ENCODE measurements around the gene TMEM139. TPM values are rescaled to one million over a fixed set of nuclear protein-coding genes. Genes with fewer than 3 reads are reported as not detected.

TMEM139 gene
- polyA plus RNA-seq, 4 donors = 32.5 to 127 (median 66.5) TPM

DNA sequence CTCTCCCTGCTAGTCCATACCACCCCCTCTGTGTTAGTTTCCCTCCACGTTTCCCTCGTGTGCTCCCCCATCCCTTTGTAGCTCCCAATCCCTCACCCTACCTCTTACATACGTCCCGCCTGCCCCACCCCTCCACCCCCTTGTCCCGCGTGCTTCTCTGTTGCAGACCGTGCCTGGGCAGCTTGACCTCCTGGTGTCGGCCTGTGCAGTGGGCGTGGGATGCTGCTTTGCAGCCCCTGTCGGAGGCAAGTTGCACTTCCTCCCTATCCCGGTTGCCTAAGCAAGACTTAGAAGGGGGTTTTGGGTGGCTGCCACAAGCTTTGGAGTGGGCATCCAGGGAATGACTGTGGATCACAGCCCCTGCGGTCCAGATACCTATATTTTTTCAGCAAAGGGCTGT, 38.9 kb downstream of the TMEM139 start:
- no peak for FAIRE-seq
- WGBS, 3 donors = 74 to 83% (median 80%) methylated on average over 12 of the region's 12 CpGs
- peaks cover 0 to 12% (median 0%) of the 10 kb centered on the region in 3 donors for H3K4me1 ChIP-seq (ENCODE audit: control insufficient read depth in 3 of 3, insufficient read depth in 2 of 3, low read depth in 1 of 3, low read length in 2 of 3)
- DNase-seq = no peak
- H3K27me3 ChIP-seq (ENCODE audit: control insufficient read depth in 3 of 3, insufficient read depth in 3 of 3, low read length in 3 of 3) = no peaks in the 10 kb centered on the region
- no peaks in the 10 kb centered on the region for H3K9me3 ChIP-seq (ENCODE audit: control insufficient read depth in 2 of 2, insufficient read depth in 1 of 2, low read depth in 1 of 2, low read length in 1 of 2)
- no peak overlapping the region for H3K27ac ChIP-seq (ENCODE audit: low read depth in 1 of 3, low read length in 2 of 3)
- no peak overlapping the region for H3K4me3 ChIP-seq (ENCODE audit: low read depth in 1 of 3, low read length in 3 of 3)
- no peaks in the 10 kb centered on the region for H3K36me3 ChIP-seq (ENCODE audit: control insufficient read depth in 3 of 3, insufficient read depth in 2 of 3, low read depth in 1 of 3, low read length in 3 of 3)

DNA sequence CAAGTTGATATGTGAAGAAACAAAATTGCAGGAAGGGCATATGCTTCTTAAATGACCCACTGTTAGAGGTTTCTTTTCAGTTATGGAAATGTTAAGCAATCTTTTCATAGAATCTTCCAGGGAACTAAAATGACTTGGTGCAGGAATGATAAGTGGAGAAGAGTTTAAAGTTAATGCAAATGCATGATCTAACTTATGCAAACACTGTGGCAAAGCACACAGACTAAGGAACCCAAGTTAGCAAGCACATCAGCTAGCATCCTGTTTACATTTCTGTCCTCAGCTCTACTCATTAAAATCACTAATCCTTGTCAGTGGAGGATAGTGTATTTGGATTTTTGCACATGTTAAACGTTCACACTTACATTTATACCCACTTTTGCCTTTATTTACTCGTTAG, 40.5 kb downstream of the TMEM139 start:
- no peak overlapping the region for H3K27ac ChIP-seq (ENCODE audit: low read depth in 1 of 3, low read length in 2 of 3)
- no peaks in the 10 kb centered on the region for H3K36me3 ChIP-seq (ENCODE audit: control insufficient read depth in 3 of 3, insufficient read depth in 2 of 3, low read depth in 1 of 3, low read length in 3 of 3)
- FAIRE-seq (no peak), DNase-seq (no peak)
- peaks cover 0 to 11% (median 0%) of the 10 kb centered on the region in 3 donors for H3K4me1 ChIP-seq (ENCODE audit: control insufficient read depth in 3 of 3, insufficient read depth in 2 of 3, low read depth in 1 of 3, low read length in 2 of 3)
- no peaks in the 10 kb centered on the region for H3K9me3 ChIP-seq (ENCODE audit: control insufficient read depth in 2 of 2, insufficient read depth in 1 of 2, low read depth in 1 of 2, low read length in 1 of 2)
- H3K4me3 ChIP-seq (ENCODE audit: low read depth in 1 of 3, low read length in 3 of 3) = no peak overlapping the region
- no peaks in the 10 kb centered on the region for H3K27me3 ChIP-seq (ENCODE audit: control insufficient read depth in 3 of 3, insufficient read depth in 3 of 3, low read length in 3 of 3)
- WGBS, 3 donors = 58 to 89% (median 77%) methylated on average over 2 of the region's 2 CpGs

DNA sequence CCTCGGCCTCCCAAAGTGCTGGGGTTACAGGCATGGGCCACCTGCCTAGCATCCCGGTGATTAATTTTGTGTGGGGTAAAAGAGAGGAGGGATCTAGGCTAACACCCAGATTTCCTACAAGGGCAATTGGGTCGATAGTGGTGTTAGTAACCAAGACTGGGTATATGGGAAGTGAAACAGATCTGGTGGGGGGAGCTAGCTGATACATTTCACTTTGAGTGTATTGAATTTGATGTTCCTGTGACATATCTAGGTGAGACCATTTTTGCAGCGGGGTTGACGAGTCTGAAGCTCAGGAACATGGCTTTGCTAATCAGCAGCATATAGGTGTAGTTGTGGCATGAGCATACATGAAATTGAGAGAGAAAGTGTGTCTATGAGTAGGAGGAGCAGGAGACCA, 43.1 kb downstream of the TMEM139 start:
- FAIRE-seq = no peak
- WGBS, 3 donors = 81 to 88% (median 88%) methylated on average over 5 of the region's 5 CpGs

DNA sequence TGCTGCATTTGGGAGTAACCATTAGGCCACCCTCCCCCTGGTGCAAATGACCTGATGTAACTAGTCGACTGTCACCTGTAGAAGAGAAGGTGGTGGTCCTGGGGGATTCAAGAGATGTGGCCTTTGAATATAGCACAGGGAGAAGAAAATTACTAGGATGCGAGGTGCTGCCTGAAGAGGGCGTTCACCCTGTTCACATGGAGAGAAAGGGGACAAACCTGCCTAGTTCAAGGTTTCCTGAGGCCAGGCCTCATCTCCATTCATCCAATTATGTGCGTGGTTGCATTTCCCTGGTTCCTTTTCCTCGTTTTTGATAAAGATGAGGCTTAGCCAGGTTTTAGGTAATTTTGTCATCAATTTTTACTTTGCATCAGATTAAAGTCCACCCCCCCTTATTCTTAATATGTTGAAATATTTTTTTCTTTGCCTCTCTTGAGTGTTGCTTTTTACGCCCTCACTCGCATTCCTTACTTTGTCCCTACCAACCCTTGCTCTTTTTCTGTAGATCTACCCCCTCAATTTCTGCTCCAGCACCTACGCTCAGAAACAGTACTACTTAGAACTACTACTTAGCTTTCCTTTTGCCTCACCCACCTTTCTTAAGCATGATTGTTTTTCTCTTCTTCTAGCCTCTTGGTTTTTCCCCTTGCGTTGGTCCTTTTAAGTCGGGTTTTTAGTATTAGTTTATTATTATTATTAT, 44.9 kb downstream of the TMEM139 start:
- Histone ChIP-seq H3K36me3 (ENCODE audit: control insufficient read depth in 3 of 3, insufficient read depth in 2 of 3, low read depth in 1 of 3, low read length in 3 of 3) (no peaks in the 10 kb centered on the region), H3K27me3 (ENCODE audit: control insufficient read depth in 3 of 3, insufficient read depth in 3 of 3, low read length in 3 of 3) (peaks cover 0 to 2% (median 0%) of the 10 kb centered on the region in 3 donors), H3K4me3 (ENCODE audit: low read depth in 1 of 3, low read length in 3 of 3) (no peak overlapping the region), H3K9me3 (ENCODE audit: control insufficient read depth in 2 of 2, insufficient read depth in 1 of 2, low read depth in 1 of 2, low read length in 1 of 2) (no peaks in the 10 kb centered on the region), H3K4me1 (ENCODE audit: control insufficient read depth in 3 of 3, insufficient read depth in 2 of 3, low read depth in 1 of 3, low read length in 2 of 3) (no peaks in the 10 kb centered on the region), H3K27ac (ENCODE audit: low read depth in 1 of 3, low read length in 2 of 3) (no peak overlapping the region)
- WGBS, 3 donors = 91 to 94% (median 92%) methylated on average over 10 of the region's 10 CpGs
- FAIRE-seq (no peak), DNase-seq (no peak)

More for the DNA sequence above, 43.1 kb downstream of the TMEM139 start:
- H3K36me3 ChIP-seq (ENCODE audit: control insufficient read depth in 3 of 3, insufficient read depth in 2 of 3, low read depth in 1 of 3, low read length in 3 of 3) = no peaks in the 10 kb centered on the region
- H3K4me3 ChIP-seq (ENCODE audit: low read depth in 1 of 3, low read length in 3 of 3) = no peak overlapping the region
- H3K27ac ChIP-seq (ENCODE audit: low read depth in 1 of 3, low read length in 2 of 3) = no peak overlapping the region
- no peaks in the 10 kb centered on the region for H3K9me3 ChIP-seq (ENCODE audit: control insufficient read depth in 2 of 2, insufficient read depth in 1 of 2, low read depth in 1 of 2, low read length in 1 of 2)
- no peak for DNase-seq
- H3K4me1 ChIP-seq (ENCODE audit: control insufficient read depth in 3 of 3, insufficient read depth in 2 of 3, low read depth in 1 of 3, low read length in 2 of 3) = peaks cover 0 to 7% (median 0%) of the 10 kb centered on the region in 3 donors
- H3K27me3 ChIP-seq (ENCODE audit: control insufficient read depth in 3 of 3, insufficient read depth in 3 of 3, low read length in 3 of 3) = peaks cover 0 to 2% (median 0%) of the 10 kb centered on the region in 3 donors

DNA sequence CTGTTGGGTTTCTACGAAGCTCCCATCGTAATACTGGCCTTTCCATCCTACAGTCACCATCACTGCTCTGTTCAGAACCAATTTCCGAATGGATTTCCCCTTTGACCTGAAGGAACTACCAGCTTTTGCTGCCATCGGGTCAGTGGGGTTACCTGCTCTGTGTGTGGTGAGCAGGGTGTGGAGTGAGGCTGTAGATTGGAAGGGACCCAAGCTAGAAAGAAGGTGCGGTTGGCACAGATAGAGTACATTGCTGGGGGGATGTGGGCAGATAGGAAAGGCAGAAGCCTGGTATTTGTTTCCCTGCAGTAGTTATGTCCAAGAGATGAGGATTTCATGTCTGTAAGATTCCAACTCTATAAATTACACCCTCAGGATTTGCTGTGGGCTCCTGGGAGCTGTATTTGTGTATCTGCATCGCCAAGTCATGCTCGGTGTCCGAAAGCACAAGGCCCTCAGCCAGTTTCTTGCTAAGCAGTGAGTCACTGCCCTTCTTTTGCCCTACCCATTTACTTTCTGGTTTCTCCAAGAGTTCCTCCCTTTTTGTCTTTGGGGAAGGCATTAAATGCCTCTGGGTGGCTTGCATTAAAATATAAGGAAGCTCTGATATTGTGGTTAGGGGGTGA, 46.5 kb downstream of the TMEM139 start:
- H3K27me3 ChIP-seq (ENCODE audit: control insufficient read depth in 3 of 3, insufficient read depth in 3 of 3, low read length in 3 of 3) = peaks cover 0 to 2% (median 0%) of the 10 kb centered on the region in 3 donors
- H3K36me3 ChIP-seq (ENCODE audit: control insufficient read depth in 3 of 3, insufficient read depth in 2 of 3, low read depth in 1 of 3, low read length in 3 of 3) = no peaks in the 10 kb centered on the region
- FAIRE-seq (no peak), DNase-seq (no peak)
- no peak overlapping the region for H3K4me3 ChIP-seq (ENCODE audit: low read depth in 1 of 3, low read length in 3 of 3)
- H3K4me1 ChIP-seq (ENCODE audit: control insufficient read depth in 3 of 3, insufficient read depth in 2 of 3, low read depth in 1 of 3, low read length in 2 of 3) = no peaks in the 10 kb centered on the region
- WGBS, 3 donors = 51 to 83% (median 78%) methylated on average over 8 of the region's 8 CpGs
- H3K27ac ChIP-seq (ENCODE audit: low read depth in 1 of 3, low read length in 2 of 3) = no peak overlapping the region
- no peaks in the 10 kb centered on the region for H3K9me3 ChIP-seq (ENCODE audit: control insufficient read depth in 2 of 2, insufficient read depth in 1 of 2, low read depth in 1 of 2, low read length in 1 of 2)

DNA sequence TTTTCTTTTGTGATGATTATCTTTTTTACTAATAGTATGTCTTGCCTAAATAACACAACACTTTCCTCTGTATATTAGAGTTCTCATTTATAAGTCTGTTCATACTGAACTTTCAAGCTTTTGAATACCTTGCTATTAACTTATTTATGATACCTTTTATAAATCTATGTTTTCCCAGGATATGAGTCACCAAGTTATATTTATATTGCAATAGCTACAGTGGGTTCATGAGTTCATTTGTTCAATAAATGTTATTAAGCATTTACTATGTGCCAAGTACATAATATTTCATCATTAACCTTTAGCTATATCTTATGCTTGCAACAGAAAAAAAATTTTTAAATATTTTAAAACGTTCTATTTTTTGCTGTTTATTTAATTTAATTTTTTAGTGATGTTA, 49.5 kb downstream of the TMEM139 start:
- Histone ChIP-seq H3K27me3 (ENCODE audit: control insufficient read depth in 3 of 3, insufficient read depth in 3 of 3, low read length in 3 of 3) (peaks cover 0 to 2% (median 0%) of the 10 kb centered on the region in 3 donors), H3K4me3 (ENCODE audit: low read depth in 1 of 3, low read length in 3 of 3) (no peak overlapping the region), H3K9me3 (ENCODE audit: control insufficient read depth in 2 of 2, insufficient read depth in 1 of 2, low read depth in 1 of 2, low read length in 1 of 2) (no peaks in the 10 kb centered on the region), H3K36me3 (ENCODE audit: control insufficient read depth in 3 of 3, insufficient read depth in 2 of 3, low read depth in 1 of 3, low read length in 3 of 3) (no peaks in the 10 kb centered on the region), H3K27ac (ENCODE audit: low read depth in 1 of 3, low read length in 2 of 3) (no peak overlapping the region), H3K4me1 (ENCODE audit: control insufficient read depth in 3 of 3, insufficient read depth in 2 of 3, low read depth in 1 of 3, low read length in 2 of 3) (no peaks in the 10 kb centered on the region)
- peak; percentile 53 for FAIRE-seq
- DNase-seq = peak in 1 of 2 donors; percentile 68
- WGBS, 3 donors = 15 to 30% (median 20%) methylated on average over 1 of the region's 1 CpG

DNA sequence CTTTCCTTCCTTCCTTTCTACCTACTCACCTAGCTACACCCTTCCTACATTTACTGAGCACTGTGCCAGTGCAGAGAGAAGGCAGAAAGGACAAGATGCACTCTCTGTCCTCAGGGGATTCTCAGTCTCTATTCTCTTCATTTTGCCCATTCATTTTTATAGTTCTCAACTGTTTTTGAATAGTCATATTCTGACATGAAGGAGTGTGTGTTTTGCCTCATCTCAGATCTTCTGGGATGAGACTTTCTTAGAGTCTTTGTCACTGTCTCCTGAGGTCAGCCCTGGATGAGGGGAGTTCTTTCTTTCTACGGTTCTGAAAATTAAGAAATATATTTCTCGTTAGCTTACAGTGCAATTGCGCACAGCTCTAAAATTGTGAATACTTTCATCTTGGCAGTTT, 52.5 kb downstream of the TMEM139 start:
- WGBS, 3 donors = 85 to 94% (median 90%) methylated on average over 3 of the region's 3 CpGs
- no peaks in the 10 kb centered on the region for H3K4me1 ChIP-seq (ENCODE audit: control insufficient read depth in 3 of 3, insufficient read depth in 2 of 3, low read depth in 1 of 3, low read length in 2 of 3)
- FAIRE-seq = no peak
- H3K36me3 ChIP-seq (ENCODE audit: control insufficient read depth in 3 of 3, insufficient read depth in 2 of 3, low read depth in 1 of 3, low read length in 3 of 3) = no peaks in the 10 kb centered on the region
- DNase-seq = no peak
- no peak overlapping the region for H3K4me3 ChIP-seq (ENCODE audit: low read depth in 1 of 3, low read length in 3 of 3)
- no peaks in the 10 kb centered on the region for H3K27me3 ChIP-seq (ENCODE audit: control insufficient read depth in 3 of 3, insufficient read depth in 3 of 3, low read length in 3 of 3)
- no peak overlapping the region for H3K27ac ChIP-seq (ENCODE audit: low read depth in 1 of 3, low read length in 2 of 3)
- no peaks in the 10 kb centered on the region for H3K9me3 ChIP-seq (ENCODE audit: control insufficient read depth in 2 of 2, insufficient read depth in 1 of 2, low read depth in 1 of 2, low read length in 1 of 2)
